ENCODE data around the gene PLXNB2.

GRCh38 chr22:50233223-50233622 lies 74.2 kb downstream of the PLXNB2 start:
- TF ChIP-seq SIN3A (IDR thresholded peaks at IDR 0.05; ENCODE audit: borderline replicate concordance, insufficient read depth, low read depth, low read length) (no peak), CTCF (IDR thresholded peaks at IDR 0.05) (no peak), TCF7L2 (IDR thresholded peaks at IDR 0.05; ENCODE audit: low read depth, low read length) (no peak), POLR2AphosphoS5 (IDR thresholded peaks at IDR 0.05; ENCODE audit: low read depth, low read length) (no peak)
- TF ChIP-seq, protein P1, sequence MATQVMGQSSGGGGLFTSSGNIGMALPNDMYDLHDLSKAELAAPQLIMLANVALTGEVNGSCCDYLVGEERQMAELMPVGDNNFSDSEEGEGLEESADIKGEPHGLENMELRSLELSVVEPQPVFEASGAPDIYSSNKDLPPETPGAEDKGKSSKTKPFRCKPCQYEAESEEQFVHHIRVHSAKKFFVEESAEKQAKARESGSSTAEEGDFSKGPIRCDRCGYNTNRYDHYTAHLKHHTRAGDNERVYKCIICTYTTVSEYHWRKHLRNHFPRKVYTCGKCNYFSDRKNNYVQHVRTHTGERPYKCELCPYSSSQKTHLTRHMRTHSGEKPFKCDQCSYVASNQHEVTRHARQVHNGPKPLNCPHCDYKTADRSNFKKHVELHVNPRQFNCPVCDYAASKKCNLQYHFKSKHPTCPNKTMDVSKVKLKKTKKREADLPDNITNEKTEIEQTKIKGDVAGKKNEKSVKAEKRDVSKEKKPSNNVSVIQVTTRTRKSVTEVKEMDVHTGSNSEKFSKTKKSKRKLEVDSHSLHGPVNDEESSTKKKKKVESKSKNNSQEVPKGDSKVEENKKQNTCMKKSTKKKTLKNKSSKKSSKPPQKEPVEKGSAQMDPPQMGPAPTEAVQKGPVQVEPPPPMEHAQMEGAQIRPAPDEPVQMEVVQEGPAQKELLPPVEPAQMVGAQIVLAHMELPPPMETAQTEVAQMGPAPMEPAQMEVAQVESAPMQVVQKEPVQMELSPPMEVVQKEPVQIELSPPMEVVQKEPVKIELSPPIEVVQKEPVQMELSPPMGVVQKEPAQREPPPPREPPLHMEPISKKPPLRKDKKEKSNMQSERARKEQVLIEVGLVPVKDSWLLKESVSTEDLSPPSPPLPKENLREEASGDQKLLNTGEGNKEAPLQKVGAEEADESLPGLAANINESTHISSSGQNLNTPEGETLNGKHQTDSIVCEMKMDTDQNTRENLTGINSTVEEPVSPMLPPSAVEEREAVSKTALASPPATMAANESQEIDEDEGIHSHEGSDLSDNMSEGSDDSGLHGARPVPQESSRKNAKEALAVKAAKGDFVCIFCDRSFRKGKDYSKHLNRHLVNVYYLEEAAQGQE (IDR thresholded peaks at IDR 0.05; ENCODE audit: insufficient read depth in 1 of 2, low read depth in 2 of 2, low read length in 1 of 2) = no peak

Data from Panc1 (cell line).